BLaER1 (cell line): Measurements from ENCODE around the gene SELENOF.
A peak's percentile ranks its signal among the peaks of the same experiment; 100 is the strongest.
"Not testable (repeated sequence)": the region's sequence is repeated elsewhere in the genome, so short reads cannot be mapped to it uniquely, and the experiment has no call there.

ENCODE experiments used
- H3K27ac ChIP-seq: shearing (Covaris generic); formaldehyde crosslinking; 2 replicates; pipeline ENCODE4 v1.8.1; 2022
- H3K27me3 ChIP-seq: shearing (Covaris generic); formaldehyde crosslinking; 2 replicates; pipeline ENCODE4 v1.8.1; 2022
- H3K36me3 ChIP-seq: shearing (Covaris generic); formaldehyde crosslinking; 2 replicates; pipeline ENCODE4 v1.8.1; 2022
- H3K4me1 ChIP-seq: shearing (Covaris generic); formaldehyde crosslinking; 2 replicates; pipeline ENCODE4 v1.8.1; 2022
- H3K4me2 ChIP-seq: shearing (Covaris generic); formaldehyde crosslinking; 2 replicates; pipeline ENCODE4 v1.8.1; 2022
- H3K4me3 ChIP-seq: shearing (Covaris generic); formaldehyde crosslinking; 2 replicates; pipeline ENCODE4 v1.8.1; 2022
- H3K9ac ChIP-seq: shearing (Covaris generic); formaldehyde crosslinking; 2 replicates; pipeline ENCODE4 v1.8.1; 2022
- H3K9me3 ChIP-seq: shearing (Covaris generic); formaldehyde crosslinking; 2 replicates; pipeline ENCODE4 v1.8.1; 2022
- H4K20me1 ChIP-seq: shearing (Covaris generic); formaldehyde crosslinking; 2 replicates; pipeline ENCODE4 v1.8.1; 2022
- Cebpa-rat ChIP-seq: shearing (Covaris generic); IDR thresholded peaks from 2 replicates; pipeline ENCODE4 v1.8.1; 2022

Gene SELENOF

DNA sequence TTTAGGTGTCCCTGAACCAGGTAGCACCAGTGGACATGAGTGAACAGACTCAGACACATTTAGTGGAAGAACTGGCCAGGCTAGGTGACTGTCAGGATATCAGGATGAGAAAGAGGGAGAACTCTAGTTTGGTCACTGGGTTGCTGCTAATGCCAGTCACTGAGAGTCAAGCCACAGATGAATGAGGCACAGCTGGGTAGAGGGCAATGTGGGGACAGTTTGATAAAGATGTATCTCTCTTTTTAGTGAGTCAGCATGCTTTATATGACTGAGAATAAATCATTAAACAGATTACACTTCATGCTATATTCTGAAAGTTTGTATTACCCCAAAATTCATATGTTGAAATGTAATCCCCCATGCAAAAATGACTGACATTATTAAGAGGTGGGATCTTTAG lies 87.1 kb downstream of the SELENOF start:
- Histone ChIP-seq H3K4me2 (peak overlapping the region; percentile 51; the same call in 1 of the 2 replicates), H3K9ac (no peak overlapping the region), H3K27ac (no peak overlapping the region), H4K20me1 (no peaks in the 10 kb centered on the region), H3K4me1 (peaks cover 37% of the 10 kb centered on the region), H3K9me3 (no peaks in the 10 kb centered on the region), H3K27me3 (no peaks in the 10 kb centered on the region), H3K36me3 (no peaks in the 10 kb centered on the region), H3K4me3 (no peak overlapping the region)
- TF ChIP-seq Cebpa-rat, result no peak

DNA sequence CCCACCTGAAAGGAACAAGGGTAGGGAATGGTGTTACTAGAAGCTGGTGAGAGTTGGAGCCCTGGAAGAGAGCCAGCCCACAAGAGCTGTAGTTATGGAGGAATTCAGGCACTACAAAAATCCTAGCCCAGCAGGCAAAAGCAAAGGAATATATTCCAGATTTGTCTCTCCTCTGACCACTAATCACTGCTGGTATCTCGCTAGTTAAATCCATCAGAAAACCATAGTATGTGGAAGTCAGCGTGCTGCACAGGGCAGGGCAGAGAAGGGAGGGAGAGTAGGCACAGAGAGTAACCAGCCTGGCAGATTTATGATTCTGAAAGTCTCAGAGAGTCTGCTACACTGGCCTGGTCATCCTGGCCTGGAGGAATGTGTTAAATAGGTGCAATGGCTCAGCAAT lies 88.6 kb downstream of the SELENOF start:
- no peak for TF ChIP-seq Cebpa-rat
- H3K4me1 ChIP-seq, result peaks cover 37% of the 10 kb centered on the region
- H3K4me2 ChIP-seq, result no peak overlapping the region

DNA sequence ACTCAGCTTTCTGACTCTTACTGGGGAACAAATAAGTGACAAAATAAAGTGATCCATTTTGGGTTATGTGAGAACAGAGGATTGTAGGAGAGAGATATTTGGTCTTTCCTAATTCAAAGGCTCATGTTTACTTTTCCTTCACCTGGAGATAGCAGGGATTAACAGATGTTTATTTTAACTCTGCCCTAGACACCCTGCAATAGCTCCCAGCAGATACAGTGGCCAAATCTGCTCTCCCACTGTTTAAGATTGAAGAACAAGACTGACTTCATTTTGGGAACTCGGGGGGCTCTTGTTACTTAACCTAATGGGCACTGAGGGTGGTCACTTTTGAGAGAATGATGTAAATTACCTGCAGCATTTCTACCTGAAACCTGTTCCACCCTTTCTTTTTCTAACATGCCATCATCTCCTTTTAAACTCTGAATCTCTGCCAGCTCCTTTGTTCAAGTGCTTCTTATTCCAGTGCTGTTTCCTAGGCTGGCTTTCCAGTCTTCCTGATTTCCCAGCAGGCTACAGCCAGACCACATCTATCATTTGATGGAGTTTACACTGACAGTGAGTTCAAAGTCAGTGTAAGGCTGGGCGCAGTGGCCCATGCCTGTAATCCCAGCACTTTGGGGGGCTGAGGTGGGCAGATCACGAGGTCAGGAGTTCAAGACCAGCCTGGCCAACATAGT lies 90.0 kb downstream of the SELENOF start:
- Histone ChIP-seq H3K9me3 (peaks cover 7% of the 10 kb centered on the region; the same call in 1 of the 2 replicates), H3K27ac (no peak overlapping the region), H3K4me2 (no peak overlapping the region), H3K9ac (no peak overlapping the region), H4K20me1 (no peaks in the 10 kb centered on the region), H3K27me3 (no peaks in the 10 kb centered on the region), H3K36me3 (no peaks in the 10 kb centered on the region), H3K4me1 (peaks cover 30% of the 10 kb centered on the region), H3K4me3 (no peak overlapping the region)
- no peak for TF ChIP-seq Cebpa-rat

More for the DNA sequence above, 88.6 kb downstream of the SELENOF start:
- Histone ChIP-seq H3K9me3 (peaks cover 4% of the 10 kb centered on the region; the same call in 1 of the 2 replicates), H3K4me3 (no peak overlapping the region), H3K9ac (no peak overlapping the region), H3K27me3 (no peaks in the 10 kb centered on the region), H3K36me3 (no peaks in the 10 kb centered on the region), H3K27ac (no peak overlapping the region), H4K20me1 (no peaks in the 10 kb centered on the region)

DNA sequence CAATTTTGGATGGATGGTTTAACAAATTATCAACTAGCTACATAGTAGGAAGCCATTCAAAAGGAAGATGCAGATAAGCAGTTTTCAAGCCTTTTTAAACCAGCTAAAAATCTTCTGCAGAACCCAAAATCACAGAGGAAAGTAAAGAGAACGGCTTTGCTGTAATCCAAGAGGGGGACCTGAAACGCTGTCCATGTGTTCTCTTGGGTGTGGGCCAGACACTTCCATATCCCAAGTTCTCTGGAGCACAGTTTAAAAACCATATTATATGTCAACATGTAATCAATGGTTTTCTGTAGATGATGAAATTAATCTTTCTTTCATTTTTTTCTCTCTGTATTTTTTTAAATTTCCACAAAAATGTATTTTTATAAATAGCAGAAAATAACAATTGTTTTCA lies 90.5 kb downstream of the SELENOF start:
- Histone ChIP-seq H3K9me3 (peaks cover 7% of the 10 kb centered on the region; the same call in 1 of the 2 replicates), H3K4me2 (no peak overlapping the region), H4K20me1 (no peaks in the 10 kb centered on the region), H3K36me3 (no peaks in the 10 kb centered on the region), H3K9ac (no peak overlapping the region), H3K27me3 (no peaks in the 10 kb centered on the region), H3K4me1 (peaks cover 25% of the 10 kb centered on the region), H3K27ac (no peak overlapping the region), H3K4me3 (no peak overlapping the region)
- no peak for TF ChIP-seq Cebpa-rat

DNA sequence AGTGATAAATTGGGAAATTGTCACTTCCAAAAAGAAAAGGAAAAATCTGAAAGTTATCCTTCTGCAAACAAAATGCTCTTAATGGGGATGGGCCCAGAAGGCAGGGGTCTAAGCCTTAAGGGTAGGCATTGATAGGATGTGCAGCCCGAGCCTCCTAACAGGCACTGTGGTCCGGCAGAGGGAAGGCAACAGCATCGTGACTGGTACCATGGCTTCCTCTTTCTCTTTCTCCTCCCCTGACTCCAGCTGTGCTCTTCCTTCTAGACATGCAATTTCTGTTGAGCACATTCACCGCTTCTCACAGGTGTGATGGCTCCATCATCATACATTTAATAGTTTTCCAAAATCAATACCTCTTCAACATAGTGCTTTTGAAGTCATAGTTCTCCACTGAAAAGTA lies 91.5 kb downstream of the SELENOF start:
- no peak for TF ChIP-seq Cebpa-rat
- H3K4me1 ChIP-seq, result peaks cover 15% of the 10 kb centered on the region
- no peaks in the 10 kb centered on the region for H3K36me3 ChIP-seq
- H4K20me1 ChIP-seq, result no peaks in the 10 kb centered on the region
- no peak overlapping the region for H3K9ac ChIP-seq
- no peak overlapping the region for H3K4me3 ChIP-seq
- H3K4me2 ChIP-seq, result peak overlapping the region; percentile 22; the same call in 1 of the 2 replicates
- H3K9me3 ChIP-seq, result peaks cover 7% of the 10 kb centered on the region; the same call in 1 of the 2 replicates
- H3K27ac ChIP-seq, result no peak overlapping the region
- no peaks in the 10 kb centered on the region for H3K27me3 ChIP-seq

DNA sequence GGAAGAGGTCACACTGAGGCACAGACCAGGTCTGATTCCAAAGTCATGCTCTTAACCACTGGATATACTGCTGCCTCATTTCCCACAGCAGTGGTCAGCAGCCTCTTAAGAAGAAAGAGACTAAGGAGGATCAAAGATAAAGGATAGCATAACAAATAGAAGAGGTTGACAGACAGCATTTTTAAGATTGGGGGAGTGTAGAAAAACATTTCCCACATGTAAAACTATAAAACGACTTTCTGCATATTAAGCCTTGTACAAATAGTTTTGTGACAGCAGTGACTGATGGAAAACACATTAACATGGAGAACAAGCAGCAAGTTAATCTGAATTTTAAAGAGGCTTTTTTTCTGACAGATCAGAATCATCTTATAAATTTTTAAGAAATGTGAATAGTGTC lies 92.0 kb downstream of the SELENOF start:
- no peak overlapping the region for H3K9ac ChIP-seq
- H3K27me3 ChIP-seq, result no peaks in the 10 kb centered on the region
- peaks cover 7% of the 10 kb centered on the region; the same call in 1 of the 2 replicates for H3K9me3 ChIP-seq
- TF ChIP-seq Cebpa-rat, result no peak
- H3K36me3 ChIP-seq, result no peaks in the 10 kb centered on the region
- H4K20me1 ChIP-seq, result no peaks in the 10 kb centered on the region
- no peak overlapping the region for H3K4me3 ChIP-seq
- H3K27ac ChIP-seq, result no peak overlapping the region
- H3K4me1 ChIP-seq, result peaks cover 14% of the 10 kb centered on the region
- H3K4me2 ChIP-seq, result no peak overlapping the region

DNA sequence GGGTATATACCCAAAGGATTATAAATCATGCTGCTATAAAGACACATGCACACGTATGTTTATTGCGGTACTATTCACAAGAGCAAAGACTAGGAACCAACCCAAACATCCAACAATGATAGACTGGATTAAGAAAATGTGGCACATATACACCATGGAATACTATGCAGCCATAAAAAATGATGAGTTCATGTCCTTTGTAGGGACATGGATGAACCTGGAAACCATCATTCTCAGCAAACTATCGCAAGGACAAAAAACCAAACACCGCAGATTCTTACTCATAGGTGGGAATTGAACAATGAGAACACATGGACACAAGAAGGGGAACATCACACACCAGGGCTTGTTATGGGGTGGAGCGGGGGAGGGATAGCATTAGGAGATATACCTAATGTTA lies 94.0 kb downstream of the SELENOF start:
- H3K27me3 ChIP-seq, H3K4me1 ChIP-seq, H3K27ac ChIP-seq, H3K4me3 ChIP-seq, H3K4me2 ChIP-seq, H4K20me1 ChIP-seq, H3K9me3 ChIP-seq, H3K9ac ChIP-seq, H3K36me3 ChIP-seq: not testable (repeated sequence)

DNA sequence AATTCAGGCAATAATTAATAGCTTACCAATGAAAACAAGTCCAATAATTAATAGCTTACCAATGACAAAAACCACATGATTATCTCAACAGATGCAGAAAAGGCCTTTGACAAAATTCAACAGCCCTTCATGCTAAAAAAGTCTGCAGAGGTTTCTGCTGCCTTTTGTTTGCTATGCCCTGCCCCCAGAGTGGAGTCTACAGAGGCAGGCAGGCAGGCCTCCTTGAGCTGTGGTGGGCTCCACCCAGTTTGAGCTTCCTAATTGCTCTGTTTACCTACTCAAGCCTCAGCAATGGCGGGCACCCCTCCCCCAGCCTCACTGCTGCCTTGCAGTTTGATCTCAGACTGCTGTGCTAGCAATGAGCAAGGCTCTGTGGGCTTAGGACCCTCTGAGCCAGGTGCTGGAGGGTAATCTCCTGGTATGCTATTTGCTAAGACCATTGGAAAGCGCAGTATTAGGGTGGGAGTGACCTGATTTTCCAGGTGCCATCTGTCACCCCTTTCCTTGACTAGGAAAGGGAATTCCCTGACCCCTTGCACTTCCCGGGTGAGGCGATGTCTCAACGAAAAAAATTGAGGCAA lies 96.6 kb downstream of the SELENOF start:
- H4K20me1 ChIP-seq, H3K4me3 ChIP-seq, H3K9me3 ChIP-seq, H3K4me1 ChIP-seq, H3K27me3 ChIP-seq, H3K27ac ChIP-seq, H3K9ac ChIP-seq, H3K36me3 ChIP-seq: not testable (repeated sequence)
- 0 out of 2 replicates have a peak overlapping the region, but pooled peaks have one; percentile 12 for H3K4me2 ChIP-seq

DNA sequence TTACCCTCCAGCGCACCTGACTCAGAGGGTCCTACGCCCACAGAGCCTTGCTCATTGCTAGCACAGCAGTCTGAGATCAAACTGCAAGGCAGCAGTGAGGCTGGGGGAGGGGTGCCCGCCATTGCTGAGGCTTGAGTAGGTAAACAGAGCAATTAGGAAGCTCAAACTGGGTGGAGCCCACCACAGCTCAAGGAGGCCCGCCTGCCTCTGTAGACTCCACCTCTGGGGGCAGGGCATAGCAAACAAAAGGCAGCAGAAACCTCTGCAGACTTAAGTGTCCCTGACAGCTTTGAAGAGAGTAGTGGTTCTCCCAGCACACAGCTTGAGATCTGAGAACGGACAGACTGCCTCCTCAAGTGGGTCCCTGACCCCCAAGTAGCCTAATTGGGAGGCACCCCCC lies 99.8 kb downstream of the SELENOF start:
- not testable (repeated sequence) for H3K36me3 ChIP-seq, H3K27ac ChIP-seq, H3K27me3 ChIP-seq, H3K4me3 ChIP-seq, H3K9ac ChIP-seq, H3K4me2 ChIP-seq, H3K9me3 ChIP-seq, H4K20me1 ChIP-seq, H3K4me1 ChIP-seq
